T-helper 2 cell treated with Interferon-gamma antibody and Interleukin-4, amounts not matched to agents 100 ng/mL and 5 ng/mL, for 36 hours (primary cell): ENCODE data around the gene DNMT3B. TPM values are rescaled to one million over a fixed set of nuclear protein-coding genes. Genes with fewer than 3 reads are reported as not detected.

Experiments used
- intact Hi-C: fragments of 100-400 bp; cut with micrococcal nuclease; formaldehyde crosslinking; loops from one replicate; pipeline ENCODE4 v1.15.1; 2023
- total RNA-seq: library from RNA; stranded (reverse); gene quantifications from 2 replicates; pipeline ENCODE4 v1.2.3, GENCODE V29; 2022

DNMT3B gene
- total RNA-seq, 1 donor from 2014 or later = 3.5 TPM

DNA sequence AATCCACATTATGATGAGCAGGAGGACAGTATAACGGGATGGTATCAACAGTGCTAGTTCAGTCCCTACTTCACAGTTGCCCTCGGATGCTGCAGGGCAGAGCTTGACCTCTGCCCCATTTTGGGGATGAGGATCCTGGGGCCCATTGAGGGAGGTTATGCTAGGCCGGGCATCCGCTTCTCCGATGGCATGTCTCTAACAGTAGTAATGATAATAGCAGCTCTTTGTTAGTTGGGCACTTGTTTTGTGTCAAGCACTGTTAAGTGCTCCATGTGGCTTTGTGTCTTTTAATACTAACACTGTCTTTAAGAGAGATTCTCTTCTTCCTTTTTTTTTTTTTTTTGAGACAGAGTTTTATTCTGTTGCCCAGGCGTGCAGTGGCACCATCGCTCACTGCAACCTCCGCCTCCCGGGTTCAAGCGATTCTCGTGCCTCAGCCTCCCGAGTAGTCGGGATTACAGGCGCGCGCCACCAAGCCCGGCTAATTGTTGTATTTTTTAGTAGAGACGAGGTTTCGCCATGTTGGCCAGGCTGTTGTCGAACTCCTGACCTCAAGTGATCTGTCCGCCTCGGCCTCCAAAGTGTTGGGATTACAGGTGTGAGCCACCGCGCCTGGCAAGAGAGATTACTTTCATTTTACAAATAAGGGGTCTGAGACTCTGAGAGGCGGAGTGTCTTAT is 58.7 kb downstream of the DNMT3B start:
- intact Hi-C loops = no loop called here

- intact Hi-C loops = no loop called here
Measured at GRCh38 chr20:32822225-32822624, 60.0 kb downstream of the DNMT3B start.

DNA sequence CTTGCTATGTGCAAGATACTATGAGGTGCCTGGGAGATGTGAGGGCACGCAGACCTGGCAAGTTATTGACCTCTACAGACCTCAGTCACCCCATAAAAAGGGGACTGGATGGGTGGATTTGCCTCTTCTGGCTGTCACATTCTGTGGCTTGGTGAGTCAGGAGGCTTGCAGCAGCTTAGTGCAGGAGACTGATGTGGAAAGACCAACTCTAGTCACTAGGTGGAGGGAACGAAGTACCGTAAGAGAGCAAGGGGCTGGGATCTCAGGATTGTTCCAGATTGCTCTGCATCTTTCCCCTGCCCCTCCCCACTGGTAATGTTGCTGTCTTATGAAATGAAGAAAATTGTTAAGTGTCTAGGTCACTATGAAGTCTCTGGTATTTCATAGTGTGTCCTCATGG is 60.9 kb downstream of the DNMT3B start:
- intact Hi-C loops = no loop called here

DNA sequence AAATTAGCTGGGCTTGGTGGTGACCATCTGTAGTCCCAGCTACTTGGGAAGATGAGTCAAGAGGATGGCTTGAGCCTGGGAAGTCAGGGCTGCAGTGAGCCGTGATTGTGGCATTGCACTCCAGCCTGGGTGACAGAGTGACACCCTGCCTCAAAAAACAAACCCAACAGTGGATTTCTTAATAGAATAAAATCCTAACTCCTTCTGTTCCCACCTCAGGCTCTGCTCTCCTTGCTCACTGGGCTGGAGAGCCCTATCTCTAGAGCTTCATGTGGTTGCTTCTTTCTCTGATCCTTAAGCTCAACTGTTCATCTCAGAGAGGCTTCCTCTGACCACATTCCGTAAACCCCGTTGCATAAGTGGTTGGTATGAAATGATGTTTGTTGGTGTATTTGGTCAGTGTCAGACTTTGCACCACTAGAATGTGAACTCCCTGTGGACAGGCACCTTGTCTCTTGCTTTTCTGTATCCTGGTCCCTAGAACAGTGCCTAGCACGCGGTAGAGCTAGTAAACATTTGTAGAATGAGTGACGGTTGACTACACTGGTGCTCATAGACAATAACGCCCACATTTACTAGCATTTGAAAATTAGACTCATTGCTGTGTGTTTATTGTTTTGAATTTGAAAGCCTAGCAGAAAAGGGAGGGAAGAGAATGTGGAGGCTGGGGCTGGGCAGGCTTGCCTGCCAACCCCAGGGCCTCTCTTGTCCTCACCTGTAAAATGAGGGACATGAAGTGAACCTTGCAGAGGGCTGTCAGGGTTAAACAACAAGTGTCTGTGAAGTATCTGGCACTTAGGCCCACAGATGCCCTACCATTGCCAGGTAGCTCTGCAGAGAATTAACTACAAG is 61.8 kb downstream of the DNMT3B start:
- intact Hi-C loops = no loop called here

GRCh38 chr20:32828029-32828680 is 66.0 kb downstream of the DNMT3B start:
- intact Hi-C loops = no loop called here

DNA sequence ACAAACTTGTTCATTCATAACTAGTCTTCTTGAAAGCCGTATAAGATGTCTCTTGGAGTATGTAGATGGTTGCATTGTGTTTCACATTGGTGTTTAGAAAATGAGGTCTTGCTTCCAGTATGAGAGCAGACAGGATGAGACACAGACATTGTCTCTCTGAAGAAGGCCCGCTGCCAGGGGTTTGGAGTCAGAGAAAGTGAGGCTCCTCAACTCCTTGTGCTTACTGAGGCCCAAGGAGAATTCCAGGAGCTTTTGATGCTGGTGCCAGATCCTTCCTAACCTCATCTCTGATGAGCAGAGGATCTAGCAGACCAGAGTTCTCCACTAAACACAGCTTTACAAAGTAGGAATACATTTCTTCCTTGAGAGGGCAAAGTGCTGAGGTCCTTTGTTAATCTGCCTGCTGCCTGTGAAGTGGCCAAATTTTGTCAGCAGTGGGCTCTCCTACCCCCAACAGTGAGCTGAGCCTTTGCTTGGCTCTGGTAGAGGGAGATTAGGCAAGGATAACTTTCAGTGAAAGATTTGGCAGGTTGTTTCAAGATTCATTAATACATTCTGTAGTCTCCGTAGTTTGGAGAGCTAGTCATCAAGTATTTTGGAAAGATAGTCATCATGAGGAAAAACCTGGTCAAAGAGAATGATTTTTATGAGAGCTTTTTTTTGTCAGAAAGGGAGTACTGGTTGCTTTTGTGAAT is 67.3 kb downstream of the DNMT3B start:
- intact Hi-C loops = no loop called here

DNA sequence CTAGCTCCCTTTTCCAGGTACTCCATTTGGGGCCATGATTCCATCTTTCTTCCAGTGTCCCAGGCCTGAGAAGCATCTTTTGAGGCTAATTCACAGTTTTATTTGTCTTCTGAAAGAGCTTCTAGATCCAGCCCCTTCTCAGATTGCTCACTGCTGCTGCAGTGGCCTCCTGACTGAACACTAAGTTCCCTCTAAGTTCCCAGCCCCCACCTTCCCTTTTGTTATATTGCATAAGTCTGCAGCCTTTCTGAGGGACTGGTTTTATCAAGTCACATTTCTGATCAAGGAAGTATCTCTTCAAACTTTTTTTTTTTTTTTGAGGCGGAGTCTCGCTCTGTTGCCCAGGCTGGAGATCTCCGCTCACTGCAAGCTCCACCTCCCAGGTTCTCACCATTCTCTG is 68.3 kb downstream of the DNMT3B start:
- intact Hi-C loops = no loop called here

DNA sequence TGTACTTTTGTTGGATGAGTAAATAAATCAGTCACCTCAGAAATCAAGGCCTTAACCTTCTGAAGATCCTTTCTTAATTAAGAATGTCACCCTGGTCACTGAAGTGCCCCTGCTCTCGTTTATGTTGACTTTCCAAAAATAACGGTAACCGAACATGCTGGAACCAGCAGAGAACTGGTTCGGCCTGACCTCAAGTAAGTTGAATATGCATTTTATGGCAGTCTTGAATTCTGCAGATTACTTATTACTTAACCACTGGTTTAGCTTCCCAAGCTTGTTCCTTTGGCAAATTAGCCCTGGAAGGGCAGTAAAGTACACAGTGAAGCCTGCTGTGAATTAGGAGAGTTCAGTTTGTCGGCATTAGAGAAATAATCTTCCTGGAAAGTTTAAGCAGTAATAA is 69.8 kb downstream of the DNMT3B start:
- intact Hi-C loops = no loop called here

GRCh38 chr20:32832664-32833063 is 70.5 kb downstream of the DNMT3B start:
- intact Hi-C loops = no loop called here

DNA sequence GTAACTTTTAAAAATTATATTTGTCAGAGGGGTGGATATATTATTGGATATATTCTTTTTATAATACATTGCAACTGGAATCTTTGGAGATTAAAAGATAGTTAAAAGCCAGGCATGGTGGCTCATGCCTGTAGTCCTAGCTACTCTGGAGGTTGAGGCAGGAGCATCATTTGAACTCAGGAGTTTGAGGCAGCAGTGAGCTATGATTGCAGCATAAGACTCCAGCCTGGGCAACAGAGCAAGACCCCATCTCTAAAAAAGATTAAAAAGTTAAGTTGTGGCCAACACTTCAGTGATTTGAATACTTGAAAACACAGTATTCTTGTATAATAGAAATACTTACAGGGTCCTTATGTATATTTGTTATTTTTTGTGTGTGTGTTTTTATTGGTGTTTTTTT is 72.8 kb downstream of the DNMT3B start:
- intact Hi-C loops = no loop called here

GRCh38 chr20:32837157-32837556 is 75.0 kb downstream of the DNMT3B start:
- intact Hi-C loops = no loop called here

- intact Hi-C loops = no loop called here
Measured at GRCh38 chr20:32839227-32839981, 77.2 kb downstream of the DNMT3B start.

- intact Hi-C loops = no loop called here
Measured at GRCh38 chr20:32839982-32840285, 77.7 kb downstream of the DNMT3B start.

GRCh38 chr20:32841174-32841573 is 79.0 kb downstream of the DNMT3B start:
- intact Hi-C loops = no loop called here

GRCh38 chr20:32841632-32842031 is 79.4 kb downstream of the DNMT3B start:
- intact Hi-C loops = no loop called here

- intact Hi-C loops = no loop called here
Measured at GRCh38 chr20:32842688-32843524, 80.7 kb downstream of the DNMT3B start.

GRCh38 chr20:32845786-32846185 is 83.6 kb downstream of the DNMT3B start:
- intact Hi-C loops = no loop called here

DNA sequence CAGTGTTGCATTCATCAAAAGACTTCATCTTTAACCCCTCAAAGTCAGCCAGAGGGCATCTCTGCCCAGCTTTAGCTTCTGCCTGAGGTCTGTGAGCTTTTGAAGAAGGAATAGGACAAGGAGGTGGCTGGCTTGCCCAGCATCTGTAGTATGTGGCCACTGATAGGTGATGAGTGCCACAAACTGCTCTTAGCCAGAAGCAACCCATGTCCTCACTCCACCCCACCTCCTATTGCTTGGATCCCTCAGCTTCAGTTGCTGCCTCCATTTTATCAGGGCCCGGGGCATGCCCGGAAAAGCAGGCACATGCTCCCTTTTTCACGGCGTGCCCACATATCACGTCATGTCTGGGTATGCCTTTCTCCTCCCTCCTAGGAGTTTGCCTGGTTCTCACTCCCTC is 84.7 kb downstream of the DNMT3B start:
- intact Hi-C loops = no loop called here

DNA sequence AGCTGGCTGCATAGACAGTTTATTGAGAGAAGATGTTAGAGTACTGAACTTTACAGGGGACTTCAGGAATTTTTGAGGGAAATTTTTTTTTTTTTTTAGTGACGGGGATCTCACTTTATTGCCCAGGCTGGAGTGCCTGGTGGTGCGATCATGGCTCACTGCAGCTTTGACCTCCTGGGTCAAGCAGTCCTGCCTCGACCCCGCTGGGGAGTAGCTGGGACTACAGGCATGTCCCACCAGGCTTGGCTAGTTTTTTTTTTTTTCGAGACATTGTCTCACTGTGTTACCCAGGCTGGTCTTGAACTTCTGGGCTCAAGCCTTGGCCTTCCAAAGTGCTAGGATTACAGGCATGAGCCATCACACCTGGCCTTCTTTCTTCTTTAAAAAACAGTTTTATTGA is 85.8 kb downstream of the DNMT3B start:
- intact Hi-C loops = no loop called here

DNA sequence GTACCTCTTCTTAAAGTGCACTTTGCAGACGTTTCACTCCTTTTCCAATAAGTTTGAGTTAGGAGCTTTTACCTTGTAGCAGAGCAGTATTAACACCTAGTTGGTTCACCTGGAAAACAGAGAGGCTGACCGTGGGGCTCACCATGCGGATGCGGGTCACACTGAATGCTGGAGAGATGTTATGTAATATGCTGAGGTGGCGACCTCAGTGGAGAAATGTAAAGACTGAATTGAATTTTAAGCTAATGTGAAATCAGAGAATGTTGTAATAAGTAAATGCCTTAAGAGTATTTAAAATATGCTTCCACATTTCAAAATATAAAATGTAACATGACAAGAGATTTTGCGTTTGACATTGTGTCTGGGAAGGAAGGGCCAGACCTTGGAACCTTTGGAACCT is 86.7 kb downstream of the DNMT3B start:
- intact Hi-C loops = no loop called here
